CD4-positive, alpha-beta memory T cell (primary cell): ENCODE data around the gene RIN3. TPM values are rescaled to one million over a fixed set of nuclear protein-coding genes. Genes with fewer than 3 reads are reported as not detected.

Source experiments
- CTCF ChIA-PET: fragments of 350-600 bp; sonication (Branson Sonifier 250); formaldehyde crosslinking; loops from one replicate; lab custom pipeline; 2021; ENCODE audit warnings: inconsistent platforms; ENCODE audit not compliant: partially characterized antibody; lab: Charles Lee
- POLR2A ChIA-PET: fragments of 350-600 bp; sonication (Branson Sonifier 250); formaldehyde crosslinking; loops from one replicate; lab custom pipeline; 2021; ENCODE audit not compliant: partially characterized antibody; lab: Charles Lee
- DNase-seq, 5 donors: peaks; one replicate each; pipeline versions ENCODE4 v3.0.0 to v3.0.0-alpha.2; 2020 to 2022; ENCODE audit warnings: mixed read lengths in 1 of 5
- H3K27ac ChIP-seq: one replicate; pipeline ENCODE4 v1.7.0; 2013; ENCODE audit warnings: low read depth, low read length
- H3K27me3 ChIP-seq: 2 replicates; pipeline ENCODE4 v1.7.0; 2013; ENCODE audit warnings: mild to moderate bottlenecking, low read length, moderate library complexity; ENCODE audit not compliant: insufficient read depth
- H3K36me3 ChIP-seq: 2 replicates; pipeline ENCODE4 v1.7.0; 2013; ENCODE audit warnings: mild to moderate bottlenecking, low read length, moderate library complexity; ENCODE audit not compliant: insufficient read depth
- H3K4me1 ChIP-seq: 2 replicates; pipeline ENCODE4 v1.7.0; 2013; ENCODE audit warnings: mild to moderate bottlenecking, low read length, moderate library complexity; ENCODE audit not compliant: insufficient read depth
- H3K4me3 ChIP-seq, 2 donors: one replicate each; pipeline ENCODE4 v1.7.0; 2013; ENCODE audit warnings: low read length in 2 of 2, mild to moderate bottlenecking in 1 of 2
- H3K9me3 ChIP-seq, 2 donors: one replicate each; pipeline ENCODE4 v1.7.0; 2013; ENCODE audit warnings: low read length in 2 of 2, control low read depth in 1 of 2; ENCODE audit not compliant: control insufficient read depth in 1 of 2
- H3K27ac Mint-ChIP-seq, 7 donors: one replicate each; pipeline ENCODE4 v1.8.0; 2020 to 2021; ENCODE audit warnings: mixed read lengths in 7 of 7, mild to moderate bottlenecking in 6 of 7, inconsistent platforms in 3 of 7, moderate library complexity in 3 of 7
- H3K27me3 Mint-ChIP-seq, 2 donors: one replicate each; pipeline ENCODE4 v1.8.0; 2020 to 2021; ENCODE audit warnings: mixed read lengths in 2 of 2
- H3K36me3 Mint-ChIP-seq, 2 donors: one replicate each; pipeline ENCODE4 v1.8.0; 2020 to 2021; ENCODE audit warnings: mixed read lengths in 2 of 2, inconsistent platforms in 1 of 2, mild to moderate bottlenecking in 1 of 2
- H3K4me1 Mint-ChIP-seq, 4 donors: one replicate each; pipeline ENCODE4 v1.8.0; 2020 to 2021; ENCODE audit warnings: mixed read lengths in 4 of 4, mild to moderate bottlenecking in 1 of 4
- H3K4me3 Mint-ChIP-seq, 8 donors: one replicate each; pipeline ENCODE4 v1.8.0; 2020 to 2021; ENCODE audit warnings: mixed read lengths in 8 of 8, mild to moderate bottlenecking in 7 of 8, moderate library complexity in 6 of 8, inconsistent platforms in 3 of 8
- H3K9me3 Mint-ChIP-seq, 8 donors: one replicate each; pipeline ENCODE4 v1.8.0; 2020 to 2021; ENCODE audit warnings: mixed read lengths in 8 of 8, mild to moderate bottlenecking in 5 of 8, inconsistent platforms in 3 of 8, moderate library complexity in 1 of 8
- intact Hi-C: fragments of 100-400 bp; cut with micrococcal nuclease; formaldehyde crosslinking; loops from one replicate; pipeline ENCODE4 v1.15.1; 2023
- polyA plus RNA-seq, 2 donors: library from polyadenylated mRNA; unstranded; fragments of 300-500 nt; fragmentation: Illumina TruSeq; gene quantifications; one replicate each; pipeline ENCODE4 v1.2.3, GENCODE V29; 2021
- total RNA-seq, 2 experiments: library from RNA; stranded (reverse); gene quantifications; one replicate each; pipeline ENCODE4 v1.2.3, GENCODE V29; 2021

RIN3 gene, protein sequence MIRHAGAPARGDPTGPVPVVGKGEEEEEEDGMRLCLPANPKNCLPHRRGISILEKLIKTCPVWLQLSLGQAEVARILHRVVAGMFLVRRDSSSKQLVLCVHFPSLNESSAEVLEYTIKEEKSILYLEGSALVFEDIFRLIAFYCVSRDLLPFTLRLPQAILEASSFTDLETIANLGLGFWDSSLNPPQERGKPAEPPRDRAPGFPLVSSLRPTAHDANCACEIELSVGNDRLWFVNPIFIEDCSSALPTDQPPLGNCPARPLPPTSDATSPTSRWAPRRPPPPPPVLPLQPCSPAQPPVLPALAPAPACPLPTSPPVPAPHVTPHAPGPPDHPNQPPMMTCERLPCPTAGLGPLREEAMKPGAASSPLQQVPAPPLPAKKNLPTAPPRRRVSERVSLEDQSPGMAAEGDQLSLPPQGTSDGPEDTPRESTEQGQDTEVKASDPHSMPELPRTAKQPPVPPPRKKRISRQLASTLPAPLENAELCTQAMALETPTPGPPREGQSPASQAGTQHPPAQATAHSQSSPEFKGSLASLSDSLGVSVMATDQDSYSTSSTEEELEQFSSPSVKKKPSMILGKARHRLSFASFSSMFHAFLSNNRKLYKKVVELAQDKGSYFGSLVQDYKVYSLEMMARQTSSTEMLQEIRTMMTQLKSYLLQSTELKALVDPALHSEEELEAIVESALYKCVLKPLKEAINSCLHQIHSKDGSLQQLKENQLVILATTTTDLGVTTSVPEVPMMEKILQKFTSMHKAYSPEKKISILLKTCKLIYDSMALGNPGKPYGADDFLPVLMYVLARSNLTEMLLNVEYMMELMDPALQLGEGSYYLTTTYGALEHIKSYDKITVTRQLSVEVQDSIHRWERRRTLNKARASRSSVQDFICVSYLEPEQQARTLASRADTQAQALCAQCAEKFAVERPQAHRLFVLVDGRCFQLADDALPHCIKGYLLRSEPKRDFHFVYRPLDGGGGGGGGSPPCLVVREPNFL
- total RNA-seq = 10 to 100 TPM; 66.9 to 74.9 TPM
- polyA plus RNA-seq = 10 to 100 TPM in 1 of 2 donors, 1 to 10 TPM in 1; 4.0 to 25.0 TPM

DNA sequence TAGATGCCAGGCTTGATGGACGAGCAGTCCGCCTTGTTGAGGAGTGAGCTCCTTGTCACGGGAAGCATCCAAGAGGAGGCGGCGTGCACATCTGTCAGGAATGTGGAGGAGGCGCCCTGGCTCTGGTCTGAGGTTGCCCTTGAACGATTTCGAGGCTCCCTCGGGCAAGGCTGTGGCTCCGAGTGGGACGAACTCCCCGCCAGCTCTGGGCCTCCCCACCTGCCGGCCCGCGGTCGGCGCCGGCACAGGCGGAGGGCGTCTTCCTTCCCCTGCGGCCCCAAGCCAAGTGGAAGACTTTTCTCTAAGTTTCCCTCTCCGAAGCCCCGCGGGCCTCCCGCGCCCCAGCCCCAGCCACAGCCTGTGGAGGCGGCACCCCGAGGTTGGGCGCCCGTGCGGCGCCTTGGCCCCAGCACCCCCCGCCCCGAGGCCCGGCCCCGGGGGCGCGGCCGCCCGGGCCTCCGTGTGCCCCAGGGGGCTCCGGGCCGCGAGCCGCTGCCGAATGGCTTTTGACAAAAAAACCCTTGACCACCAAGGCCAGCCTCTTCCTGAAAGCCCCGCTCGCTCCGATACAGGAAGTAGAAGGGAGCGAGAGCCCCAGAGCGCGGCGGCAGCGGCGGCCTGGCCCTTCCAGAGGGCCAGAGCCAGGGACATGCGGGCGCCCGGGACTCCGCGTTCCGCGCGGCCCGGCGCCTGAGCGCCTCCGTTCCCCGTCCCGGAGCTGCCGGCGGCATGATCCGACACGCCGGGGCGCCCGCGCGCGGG is at the start of gene RIN3:
Gene RIN3 (plus strand): TSS at position 578 of the 762 bp plus-strand sequence. CDS start 152 bp downstream, at position 730.
- Mint-ChIP-seq H3K27me3 (peaks cover 0 to 2% of the 10 kb centered on the region in 2 donors), H3K9me3 (no peaks in the 10 kb centered on the region), H3K36me3 (no peaks in the 10 kb centered on the region), H3K4me1 (peaks cover 13 to 39% (median 28%) of the 10 kb centered on the region in 4 donors), H3K4me3 (peak within 1 kb of the TSS; percentile 54 to 84 (median 76)), H3K27ac (peak within 1 kb of the TSS in 1 of 7 donors; percentile 74)
- intact Hi-C loops = loop anchor here (5.0 kb wide), 1 partner anchor 169 kb away; no protein-coding TSS in a partner anchor
- H3K4me1 ChIP-seq = peaks cover 26% of the 10 kb centered on the region
- CTCF ChIA-PET = interaction anchor here (1.7 kb wide), 1 partner anchor 90 kb away, joined by 3 read pairs; no protein-coding TSS in a partner anchor
- POLR2A ChIA-PET = interaction anchor here (1.0 to 2.6 kb wide), 3 partner anchors 11 to 167 kb away, joined by 3 to 6 read pairs (median 4); no protein-coding TSS in a partner anchor
- DNase-seq = peak in 4 of 5 donors; percentile 23 to 44 (median 33)
- peak within 1 kb of the TSS in 1 of 2 donors; percentile 58 for H3K4me3 ChIP-seq
- H3K27ac ChIP-seq = peak within 1 kb of the TSS; percentile 28
- no peaks in the 10 kb centered on the region for H3K27me3 ChIP-seq
- H3K36me3 ChIP-seq = no peaks in the 10 kb centered on the region
- H3K9me3 ChIP-seq = no peaks in the 10 kb centered on the region

- intact Hi-C loops = no loop called here
- Mint-ChIP-seq H3K36me3 (peaks cover 0 to 2% of the 10 kb centered on the region in 2 donors), H3K9me3 (peaks cover 0 to 21% (median 11%) of the 10 kb centered on the region in 8 donors), H3K4me1 (peaks cover 0 to 9% (median 4%) of the 10 kb centered on the region in 4 donors), H3K4me3 (no peak overlapping the region), H3K27ac (no peak overlapping the region), H3K27me3 (peaks cover 0 to 1% of the 10 kb centered on the region in 2 donors)
- CTCF ChIA-PET = no interaction called here
- Histone ChIP-seq H3K9me3 (no peaks in the 10 kb centered on the region), H3K27me3 (no peaks in the 10 kb centered on the region), H3K4me3 (no peak overlapping the region), H3K27ac (no peak overlapping the region), H3K4me1 (no peaks in the 10 kb centered on the region), H3K36me3 (no peaks in the 10 kb centered on the region)
- POLR2A ChIA-PET = no interaction called here
- DNase-seq = no peak
These were observed 49.4 kb upstream of the RIN3 start for GRCh38 chr14:92464156-92464555.

DNA sequence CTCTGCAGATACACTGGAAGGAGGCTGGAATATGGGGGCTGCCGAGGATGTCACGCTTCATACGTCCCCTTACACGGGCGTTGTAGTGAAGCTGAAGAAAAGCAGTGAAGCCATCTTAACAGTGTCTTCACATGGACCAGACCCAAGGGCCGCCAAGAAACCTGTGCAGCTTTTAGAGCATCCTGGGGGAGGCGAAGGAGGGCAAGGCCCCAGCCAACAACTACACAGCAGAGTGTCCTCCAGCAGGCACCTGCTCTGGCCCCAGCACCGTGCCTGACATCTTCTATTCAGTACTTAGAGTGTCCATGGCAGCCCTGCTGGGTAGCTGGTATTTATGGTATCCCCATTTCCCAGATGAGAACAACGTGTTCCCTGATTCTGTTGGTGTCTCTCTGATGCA is 48.9 kb upstream of the RIN3 start:
- Histone ChIP-seq H3K4me3 (no peak overlapping the region), H3K9me3 (no peaks in the 10 kb centered on the region), H3K36me3 (no peaks in the 10 kb centered on the region), H3K4me1 (no peaks in the 10 kb centered on the region), H3K27ac (no peak overlapping the region), H3K27me3 (no peaks in the 10 kb centered on the region)
- Mint-ChIP-seq H3K36me3 (peaks cover 0 to 2% of the 10 kb centered on the region in 2 donors), H3K27me3 (peaks cover 0 to 1% of the 10 kb centered on the region in 2 donors), H3K4me3 (no peak overlapping the region), H3K4me1 (peaks cover 0 to 9% (median 4%) of the 10 kb centered on the region in 4 donors), H3K9me3 (peaks cover 0 to 26% (median 12%) of the 10 kb centered on the region in 8 donors), H3K27ac (no peak overlapping the region)
- CTCF ChIA-PET = no interaction called here
- intact Hi-C loops = no loop called here
- no peak for DNase-seq
- POLR2A ChIA-PET = no interaction called here

DNA sequence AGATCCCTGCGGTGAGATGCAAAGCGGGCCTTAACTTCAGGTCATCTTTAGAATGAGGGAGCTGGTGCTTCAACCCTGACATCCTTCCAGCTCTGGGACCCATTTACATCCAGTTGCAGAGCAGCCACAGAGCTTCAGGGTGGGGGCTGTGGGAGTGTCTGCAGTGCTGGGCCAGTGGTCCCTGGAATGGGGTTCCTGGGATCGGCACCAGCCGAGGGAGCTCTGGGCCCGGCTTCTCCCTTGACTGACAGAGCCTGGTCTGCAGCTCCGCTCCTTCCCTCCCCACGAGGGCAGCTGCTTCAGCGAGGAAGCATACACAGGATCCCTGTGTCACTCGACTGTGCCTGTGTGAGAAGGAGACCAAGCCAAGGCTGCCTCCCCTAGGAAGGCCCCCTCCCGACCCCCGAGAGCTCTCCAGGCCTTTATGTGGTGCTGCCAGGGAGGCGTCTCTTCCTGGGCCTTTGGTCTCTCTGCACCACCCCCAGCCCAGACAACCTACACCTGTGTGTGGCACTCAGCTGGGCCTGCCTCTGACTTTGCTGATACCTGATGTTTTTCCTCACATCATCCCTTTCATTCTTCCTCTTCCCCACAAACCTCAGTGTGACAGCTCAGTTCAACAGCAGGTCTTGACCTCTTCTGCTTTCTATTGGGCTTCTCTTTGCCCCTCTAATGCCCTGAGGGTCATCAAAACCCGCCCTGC is 48.1 kb upstream of the RIN3 start:
- H3K9me3 Mint-ChIP-seq = peaks cover 0 to 29% (median 12%) of the 10 kb centered on the region in 8 donors
- CTCF ChIA-PET = interaction anchor here (0.5 kb wide), 1 partner anchor 214 kb away, joined by 5 read pairs; no protein-coding TSS in a partner anchor
- H3K4me3 ChIP-seq = no peak overlapping the region
- DNase-seq = no peak
- H3K4me1 Mint-ChIP-seq = peaks cover 0 to 9% (median 4%) of the 10 kb centered on the region in 4 donors
- peak overlapping the region in 1 of 7 donors; percentile 39 for H3K27ac Mint-ChIP-seq
- H3K4me1 ChIP-seq = no peaks in the 10 kb centered on the region
- no peak overlapping the region for H3K4me3 Mint-ChIP-seq
- H3K27ac ChIP-seq = no peak overlapping the region
- peaks cover 0 to 1% of the 10 kb centered on the region in 2 donors for H3K27me3 Mint-ChIP-seq
- POLR2A ChIA-PET = no interaction called here
- H3K9me3 ChIP-seq = no peaks in the 10 kb centered on the region
- intact Hi-C loops = no loop called here
- H3K27me3 ChIP-seq = no peaks in the 10 kb centered on the region
- H3K36me3 ChIP-seq = no peaks in the 10 kb centered on the region
- H3K36me3 Mint-ChIP-seq = peaks cover 0 to 2% of the 10 kb centered on the region in 2 donors

GRCh38 chr14:92466059-92466458 is 47.5 kb upstream of the RIN3 start:
- ChIA-PET POLR2A (no interaction called here), CTCF (interaction anchor here (0.5 kb wide), 1 partner anchor 214 kb away, joined by 5 read pairs; no protein-coding TSS in a partner anchor)
- Histone ChIP-seq H3K4me3 (no peak overlapping the region), H3K4me1 (no peaks in the 10 kb centered on the region), H3K9me3 (no peaks in the 10 kb centered on the region), H3K27ac (no peak overlapping the region), H3K27me3 (no peaks in the 10 kb centered on the region), H3K36me3 (no peaks in the 10 kb centered on the region)
- intact Hi-C loops = no loop called here
- H3K4me1 Mint-ChIP-seq = peaks cover 0 to 8% (median 4%) of the 10 kb centered on the region in 4 donors
- H3K36me3 Mint-ChIP-seq = peaks cover 0 to 2% of the 10 kb centered on the region in 2 donors
- DNase-seq = no peak
- H3K27ac Mint-ChIP-seq = peak overlapping the region in 1 of 7 donors; percentile 39
- peaks cover 0 to 1% of the 10 kb centered on the region in 2 donors for H3K27me3 Mint-ChIP-seq
- no peak overlapping the region for H3K4me3 Mint-ChIP-seq
- H3K9me3 Mint-ChIP-seq = peaks cover 0 to 29% (median 12%) of the 10 kb centered on the region in 8 donors

DNA sequence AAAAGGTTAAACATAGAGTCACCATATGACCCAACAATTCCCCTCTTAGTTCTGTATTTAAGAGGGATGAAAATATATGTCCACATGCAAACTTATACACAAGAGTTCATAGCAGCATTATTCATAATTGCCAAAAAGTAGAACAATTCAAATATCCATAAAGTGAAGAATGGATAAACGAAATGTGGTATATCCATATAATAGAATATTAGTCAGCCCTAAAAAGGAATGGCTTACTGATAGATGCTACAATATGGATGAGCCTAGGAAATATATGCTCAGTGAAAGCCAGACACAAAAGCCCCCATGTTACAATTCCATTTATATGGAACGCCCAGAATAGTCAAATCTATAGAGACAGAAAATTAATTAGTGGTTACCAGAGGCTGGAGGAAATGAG is 44.1 kb upstream of the RIN3 start:
- intact Hi-C loops = no loop called here

More for the DNA sequence above, 44.1 kb upstream of the RIN3 start:
- Histone ChIP-seq H3K27me3 (no peaks in the 10 kb centered on the region), H3K4me1 (no peaks in the 10 kb centered on the region), H3K9me3 (no peaks in the 10 kb centered on the region), H3K4me3 (no peak overlapping the region), H3K36me3 (no peaks in the 10 kb centered on the region), H3K27ac (no peak overlapping the region)
- ChIA-PET CTCF (no interaction called here), POLR2A (no interaction called here)
- Mint-ChIP-seq H3K4me1 (peaks cover 0 to 11% (median 2%) of the 10 kb centered on the region in 4 donors), H3K27me3 (no peaks in the 10 kb centered on the region), H3K9me3 (peaks cover 0 to 29% (median 12%) of the 10 kb centered on the region in 8 donors), H3K36me3 (peaks cover 0 to 2% of the 10 kb centered on the region in 2 donors), H3K27ac (no peak overlapping the region), H3K4me3 (no peak overlapping the region)
- DNase-seq = no peak
